Stimulated activated CD4-positive, alpha-beta T cell treated with anti-CD3 and anti-CD28 coated beads, TNF-alpha, amount 100 ng/mL, for 24 hours (primary cell): ENCODE measurements around the gene TMEM18.
A peak's percentile ranks its signal among the peaks of the same experiment; 100 is the strongest.
"Not testable (repeated sequence)": the region's sequence is repeated elsewhere in the genome, so short reads cannot be mapped to it uniquely, and the experiment has no call there.

ENCODE experiments used
- DNase-seq, 3 experiments: peaks; one replicate each; pipeline ENCODE4 v3.0.0-alpha.2; 2020; ENCODE audit warnings: low read depth in 3 of 3

TMEM18 gene

DNA sequence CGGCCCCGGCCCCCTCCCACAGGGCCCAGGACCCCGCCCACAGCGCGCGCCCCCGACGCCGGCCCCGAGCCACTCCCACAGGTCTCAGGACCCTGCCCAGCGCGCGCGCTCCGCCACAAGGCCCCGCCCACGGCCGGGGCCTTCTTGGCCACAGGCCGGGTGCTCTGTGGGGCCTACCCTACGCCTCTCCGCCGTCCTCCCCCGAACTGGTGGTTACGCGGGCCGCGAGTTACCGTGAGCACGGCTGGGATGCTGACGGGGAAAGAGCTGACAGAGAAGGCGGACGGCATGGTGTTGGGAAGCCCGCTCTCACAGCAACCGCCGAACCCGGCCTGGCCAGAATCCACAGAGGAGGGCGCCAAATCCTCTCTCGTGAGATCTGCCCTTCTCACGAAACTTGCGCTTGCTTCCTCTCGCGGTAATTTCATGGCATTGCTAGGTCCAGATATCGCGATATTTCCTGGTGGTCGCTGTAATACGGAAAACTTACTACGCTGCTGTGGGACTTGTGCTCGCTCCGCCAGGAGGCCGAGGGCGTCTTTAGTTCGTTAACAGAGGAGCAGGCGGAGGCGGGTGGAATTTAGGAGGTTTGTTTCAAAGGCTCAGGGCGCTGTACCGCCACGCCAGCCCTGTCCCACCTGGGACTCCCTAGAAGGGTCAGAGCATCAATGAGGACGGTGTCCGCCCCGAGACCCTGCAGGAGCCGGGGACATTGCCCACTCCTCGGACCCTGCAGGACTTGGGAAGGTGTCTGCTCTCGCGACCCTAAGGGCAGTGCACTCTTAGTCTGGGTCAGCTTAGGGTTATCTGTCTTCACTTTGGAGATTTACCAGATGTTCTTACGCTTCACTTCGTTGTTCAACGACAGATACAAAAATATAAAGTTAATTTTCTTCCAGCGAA, at the start of gene TMEM18:
TSS of gene TMEM18 (minus strand) at position 351 of the 903 bp plus-strand sequence. CDS start at position 290, 61 bp downstream.
- DNase-seq, result peak; percentile 87 to 95 (median 92)

- no peak for DNase-seq
Observed at GRCh38 chr2:726169-726568, 49.0 kb upstream of the TMEM18 start.

DNA sequence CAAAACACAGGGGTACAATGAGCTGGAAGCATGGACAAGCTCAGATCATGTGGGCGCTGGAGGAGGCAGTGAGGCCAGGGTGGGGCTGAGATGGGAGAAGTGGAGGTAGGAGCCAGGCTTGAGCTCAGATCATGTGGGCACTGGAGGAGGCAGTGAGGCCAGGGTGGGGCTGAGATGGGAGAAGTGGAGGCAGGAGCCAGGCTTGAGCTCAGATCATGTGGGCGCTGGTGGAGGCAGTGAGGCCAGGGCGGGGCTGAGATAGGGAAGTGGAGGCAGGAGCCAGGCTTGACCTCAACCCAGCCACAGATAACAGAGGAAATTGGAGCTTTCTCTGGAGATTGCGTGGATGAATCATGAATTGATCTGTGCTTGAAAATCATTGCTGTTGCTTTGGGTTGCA, 48.3 kb upstream of the TMEM18 start:
- no peak for DNase-seq

- no peak for DNase-seq
Observed at GRCh38 chr2:723761-724160, 46.6 kb upstream of the TMEM18 start.

DNA sequence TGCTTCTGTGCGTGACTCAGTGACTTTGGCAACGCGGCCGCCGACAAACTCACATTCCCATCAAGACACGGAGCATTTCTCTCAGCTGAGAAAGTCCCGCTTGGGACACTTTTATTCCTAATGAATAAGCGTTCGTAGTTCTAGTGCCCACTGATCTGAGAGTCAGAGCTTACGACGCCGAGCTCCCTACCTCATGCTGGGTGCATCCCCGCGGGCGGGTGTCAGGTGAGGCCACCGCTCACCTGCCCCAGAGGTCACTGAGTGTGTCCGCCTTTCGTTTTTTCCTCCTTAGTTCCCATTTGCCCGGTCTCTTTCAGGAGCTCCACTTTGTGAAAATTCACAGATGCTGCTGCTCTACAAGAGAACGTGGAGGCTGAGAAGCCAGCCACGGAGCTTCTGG, 43.6 kb upstream of the TMEM18 start:
- no peak for DNase-seq

DNA sequence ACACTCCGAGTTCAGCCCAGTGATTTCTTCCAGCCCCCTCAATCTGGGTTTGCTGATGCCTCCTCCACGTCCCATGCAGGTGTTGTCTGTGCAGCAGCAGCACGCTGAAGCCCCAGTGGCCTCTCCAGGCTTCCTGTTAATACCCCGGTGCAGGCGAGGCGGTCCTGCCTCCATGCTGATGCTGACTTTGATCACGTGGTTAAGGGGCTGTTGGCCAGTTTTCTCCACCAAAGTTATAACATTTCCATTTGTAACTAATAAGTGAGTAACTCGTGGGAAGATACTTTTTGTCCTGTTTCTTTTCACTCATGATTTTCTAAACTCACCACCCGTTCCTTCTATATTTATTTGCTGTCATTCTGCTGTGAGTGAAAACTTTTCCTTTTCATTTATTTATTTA, 42.5 kb upstream of the TMEM18 start:
- DNase-seq, result no peak

DNA sequence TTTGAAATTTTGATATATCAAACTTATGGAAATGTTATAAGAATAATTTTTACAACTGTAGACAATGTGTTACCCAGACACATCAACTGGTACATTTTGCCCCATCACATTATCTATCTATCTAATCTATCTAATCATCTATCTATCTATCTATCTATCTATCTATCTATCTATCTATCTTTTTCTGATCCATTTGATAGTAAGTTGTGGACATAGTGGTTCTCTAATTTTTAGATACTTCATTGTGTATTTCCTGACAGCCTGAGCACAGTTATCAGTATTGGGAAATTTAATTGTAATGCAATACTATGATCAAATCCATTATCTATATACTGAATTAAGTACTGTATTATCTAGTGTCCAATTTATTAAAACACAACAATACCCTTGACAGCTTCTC, 42.0 kb upstream of the TMEM18 start:
- DNase-seq, result no peak

- no peak for DNase-seq
Observed at GRCh38 chr2:717661-718060, 40.5 kb upstream of the TMEM18 start.

- no peak for DNase-seq
Observed at GRCh38 chr2:715854-716560, 38.8 kb upstream of the TMEM18 start.

GRCh38 chr2:715038-715437, 37.8 kb upstream of the TMEM18 start:
- no peak for DNase-seq

GRCh38 chr2:714005-714741, 37.0 kb upstream of the TMEM18 start:
- DNase-seq, result peak in 1 of 3 experiments; percentile 37

GRCh38 chr2:710867-711665, 33.9 kb upstream of the TMEM18 start:
- DNase-seq, result no peak

DNA sequence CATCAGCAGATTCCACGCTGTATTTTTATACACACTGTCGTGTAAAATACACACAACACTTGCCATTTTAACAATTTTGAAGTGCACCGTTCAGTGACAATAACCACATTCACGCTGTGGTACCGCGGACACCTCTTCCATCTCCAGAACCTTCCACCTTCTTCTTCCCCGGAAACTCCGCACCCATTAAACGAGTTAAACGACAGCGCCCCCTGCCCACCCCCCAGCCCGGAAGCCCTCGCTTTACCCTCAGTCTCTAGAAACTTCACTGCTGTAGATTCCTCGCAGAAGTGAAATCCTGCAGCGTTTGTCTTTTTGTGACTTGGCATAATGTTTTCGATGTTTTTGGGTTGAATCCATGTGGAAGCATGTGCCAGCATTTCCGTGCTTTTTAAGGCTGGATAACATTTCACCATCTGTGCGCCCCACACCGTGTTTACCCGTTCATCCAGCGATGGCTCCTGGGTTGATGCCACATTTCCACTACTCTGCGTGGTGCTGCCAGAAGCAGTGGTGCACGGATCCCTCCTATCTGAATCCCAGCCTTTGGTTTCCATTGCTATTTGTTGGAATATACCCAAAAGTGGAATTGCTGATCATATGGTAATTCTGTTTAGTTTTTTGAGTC, 32.0 kb upstream of the TMEM18 start:
- DNase-seq, result no peak

GRCh38 chr2:708667-709066, 31.5 kb upstream of the TMEM18 start:
- DNase-seq, result no peak

DNA sequence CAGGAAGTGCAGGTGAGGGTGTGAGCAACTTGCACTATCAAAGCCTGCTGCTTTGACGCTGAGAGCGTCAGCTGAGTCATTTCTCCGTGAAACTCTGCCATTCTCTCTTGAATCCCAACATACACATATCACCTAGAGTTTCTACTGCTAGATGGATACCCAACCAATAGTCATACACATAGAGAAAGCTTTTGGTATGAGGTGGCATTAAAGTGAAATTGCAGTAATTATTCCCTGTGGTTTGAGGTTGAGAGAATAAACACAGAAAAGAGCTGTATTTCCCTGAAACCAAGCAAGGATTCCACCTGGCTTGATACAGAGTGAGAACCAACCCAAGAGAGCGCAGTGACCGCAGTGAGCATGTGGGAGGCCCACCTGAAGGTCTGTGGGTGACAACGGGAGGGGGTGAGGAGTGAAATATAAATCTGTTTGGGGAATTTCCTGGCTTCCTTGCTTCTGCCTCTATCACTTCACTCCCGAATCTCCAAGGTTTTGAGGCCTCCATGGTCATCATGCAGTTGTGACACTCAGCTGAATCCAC, 28.8 kb upstream of the TMEM18 start:
- DNase-seq, result peak in 1 of 3 experiments; percentile 30

GRCh38 chr2:702765-703164, 25.6 kb upstream of the TMEM18 start:
- DNase-seq, result not testable (repeated sequence)

DNA sequence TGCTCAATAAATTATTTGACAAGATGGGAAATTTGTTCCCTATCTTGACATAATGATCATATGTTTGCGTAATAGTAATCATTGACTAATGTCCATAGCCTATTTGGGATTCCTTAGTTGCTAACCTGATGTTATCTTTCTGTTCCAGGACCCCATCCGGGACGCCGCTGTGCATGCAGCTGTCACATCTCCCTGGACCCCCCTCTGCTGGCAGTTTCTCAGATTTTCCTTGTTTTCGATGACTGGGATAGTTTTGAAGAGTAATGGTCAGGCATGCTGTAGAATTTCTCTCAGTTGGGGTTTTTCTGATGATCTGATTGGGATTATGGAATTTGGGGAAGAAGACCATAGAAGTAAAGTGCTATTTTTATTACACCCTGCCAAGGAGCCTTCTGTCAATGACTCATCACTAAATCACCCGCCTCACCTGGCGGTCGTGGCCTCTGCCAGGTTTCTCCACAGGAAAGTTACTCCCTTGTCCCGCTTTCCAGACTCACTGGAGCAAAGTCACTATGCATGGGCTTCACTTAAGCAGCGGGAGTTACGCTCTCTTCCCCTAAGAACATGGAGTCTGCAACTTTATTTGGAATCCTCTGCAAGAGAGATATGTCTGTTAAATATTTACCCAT, 19.9 kb upstream of the TMEM18 start:
- DNase-seq, result no peak

GRCh38 chr2:696463-696862, 19.3 kb upstream of the TMEM18 start:
- no peak for DNase-seq

DNA sequence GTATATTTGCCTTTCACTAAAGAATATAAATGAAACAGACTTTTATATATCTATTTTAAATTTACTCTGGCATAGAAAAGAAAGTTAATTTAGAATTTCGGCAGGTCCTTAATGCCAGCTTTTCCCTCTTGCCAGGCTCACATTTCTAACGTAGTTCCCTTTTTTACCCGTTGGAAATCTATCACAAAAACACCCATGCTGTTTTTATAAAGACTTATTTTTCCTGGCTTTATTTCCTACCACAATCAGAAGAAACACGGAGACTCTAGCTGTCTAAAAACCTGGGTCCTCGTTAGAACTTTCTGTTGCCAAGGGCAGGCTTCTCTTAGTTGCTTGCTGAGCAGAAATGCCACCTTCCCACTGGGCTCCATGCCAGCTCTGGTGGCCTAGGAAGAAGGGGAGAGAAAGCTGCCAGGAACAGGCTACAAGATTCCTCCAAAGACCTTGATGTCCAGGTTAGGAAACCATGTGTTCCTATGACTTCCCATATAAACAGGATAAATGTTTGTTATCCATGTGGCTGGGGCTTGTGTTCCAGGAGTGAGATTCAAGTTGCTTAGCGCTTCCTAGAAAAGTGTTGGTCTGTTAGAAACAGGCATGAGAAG, 17.8 kb upstream of the TMEM18 start:
- DNase-seq, result no peak

- no peak for DNase-seq
Observed at GRCh38 chr2:694174-694573, 17.0 kb upstream of the TMEM18 start.
